Mesodermal cell (in vitro differentiated cells): ENCODE data around the gene HACL1.
"Not testable (repeated sequence)": the region's sequence is repeated elsewhere in the genome, so short reads cannot be mapped to it uniquely, and the experiment has no call there.

Experiments used
- H3K27ac ChIP-seq: 2 replicates; pipeline ENCODE4 v1.7.0; 2013; ENCODE audit warnings: mild to moderate bottlenecking, low read depth, low read length, moderate library complexity; ENCODE audit not compliant: severe bottlenecking
- H3K36me3 ChIP-seq: 2 replicates; pipeline ENCODE4 v1.7.1; 2013; ENCODE audit warnings: mild to moderate bottlenecking, low read length, moderate library complexity; ENCODE audit not compliant: control insufficient read depth, insufficient read depth
- H3K4me1 ChIP-seq: one replicate; pipeline ENCODE4 v1.7.1; 2013; ENCODE audit warnings: mild to moderate bottlenecking, low read length; ENCODE audit not compliant: insufficient read depth, control insufficient read depth, poor library complexity, severe bottlenecking
- H3K4me3 ChIP-seq: 2 replicates; pipeline ENCODE4 v1.7.0; 2013; ENCODE audit warnings: low read length, control low read depth, mild to moderate bottlenecking; ENCODE audit not compliant: insufficient read depth, poor library complexity, severe bottlenecking; ENCODE audit errors: extremely low read depth
- H3K9me3 ChIP-seq: 2 replicates; pipeline ENCODE4 v1.7.1; 2013; ENCODE audit warnings: mild to moderate bottlenecking, low read length, moderate library complexity; ENCODE audit not compliant: control insufficient read depth
- WGBS, 2 experiments: methylation state at CpG; one replicate each; pipeline ENCODE4 v1.1.5; 2013; ENCODE audit warnings: missing lambda C conversion rate in 2 of 2; ENCODE audit not compliant: insufficient coverage in 2 of 2; 5-methylcytosine and 5-hydroxymethylcytosine counted together

The HACL1 gene

DNA sequence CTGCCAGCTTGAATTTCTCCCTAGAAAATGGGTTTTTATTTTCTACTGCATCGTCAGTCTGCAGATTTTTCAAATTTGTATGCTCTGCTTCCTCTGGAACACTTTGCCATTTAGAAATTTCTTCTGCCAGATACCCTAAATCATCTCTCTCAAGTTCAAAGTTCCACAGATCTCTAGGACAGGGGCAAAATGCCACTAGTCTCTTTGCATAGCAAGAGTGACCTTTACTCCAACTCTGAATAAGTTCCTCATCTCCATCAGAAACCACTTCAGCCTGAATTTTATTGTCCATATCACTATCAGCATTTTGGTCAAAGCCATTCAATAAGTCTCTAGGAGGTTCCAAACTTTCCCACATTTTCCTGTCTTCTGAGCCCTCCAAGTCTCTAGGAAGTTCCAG lies 3.2 kb upstream of the HACL1 start:
- H3K4me3 ChIP-seq, H3K27ac ChIP-seq, H3K36me3 ChIP-seq, H3K4me1 ChIP-seq, H3K9me3 ChIP-seq: not testable (repeated sequence)
- 90 to 91% methylated on average over 1 of the region's 1 CpG for WGBS, 2 experiments

DNA sequence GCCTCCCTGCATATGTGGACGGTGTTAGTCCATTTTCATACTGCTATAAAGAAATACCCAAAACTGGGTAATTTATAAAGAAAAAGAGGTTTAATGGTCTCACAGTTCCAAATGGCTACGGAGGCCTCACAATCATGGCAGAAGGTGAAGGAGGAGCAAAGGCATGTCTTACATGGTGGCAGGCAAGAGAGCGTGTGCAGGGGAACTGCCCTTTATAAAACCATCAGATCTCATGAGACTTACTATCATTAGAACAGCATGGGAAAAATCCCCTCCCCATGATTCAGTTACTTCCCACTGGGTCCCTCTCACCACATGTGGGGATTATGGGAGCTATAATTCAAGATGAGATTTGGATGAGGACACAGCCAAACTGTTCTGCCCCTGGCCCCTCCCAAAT lies 1.4 kb upstream of the HACL1 start:
- Histone ChIP-seq H3K4me3 (peak overlapping the region; percentile 91), H3K36me3 (peaks cover 24% of the 10 kb centered on the region)
- H3K27ac ChIP-seq, H3K4me1 ChIP-seq, H3K9me3 ChIP-seq: not testable (repeated sequence)
- 80% methylated on average over 1 of the region's 3 CpGs; no CpG with 5 or more reads in 1 of the 2 experiments for WGBS, 2 experiments

- Histone ChIP-seq H3K36me3 (peaks cover 30% of the 10 kb centered on the region), H3K27ac (peak overlapping the region; percentile 90), H3K4me1 (peaks cover 5% of the 10 kb centered on the region), H3K4me3 (peak overlapping the region; percentile 91), H3K9me3 (no peaks in the 10 kb centered on the region)
- WGBS, 2 experiments, result 2 to 18% methylated on average over 5 to 6 of the region's 9 CpGs
Measured at GRCh38 chr3:15602146-15602536, 772 bp upstream of the HACL1 start.

GRCh38 chr3:15601046-15601398 lies 347 bp downstream of the HACL1 start:
- peak overlapping the region; percentile 91 for H3K4me3 ChIP-seq
- H3K4me1 ChIP-seq, result peaks cover 5% of the 10 kb centered on the region
- WGBS, 2 experiments, result 0 to 2% methylated on average over 10 to 19 of the region's 19 CpGs
- H3K9me3 ChIP-seq, result no peaks in the 10 kb centered on the region
- peaks cover 33% of the 10 kb centered on the region for H3K36me3 ChIP-seq
- H3K27ac ChIP-seq, result peak overlapping the region; percentile 90

GRCh38 chr3:15595955-15596354 lies 5.4 kb downstream of the HACL1 start:
- H3K36me3 ChIP-seq, result peaks cover 53% of the 10 kb centered on the region
- WGBS, 2 experiments, result no CpG with 5 or more reads among the region's 2 CpGs

DNA sequence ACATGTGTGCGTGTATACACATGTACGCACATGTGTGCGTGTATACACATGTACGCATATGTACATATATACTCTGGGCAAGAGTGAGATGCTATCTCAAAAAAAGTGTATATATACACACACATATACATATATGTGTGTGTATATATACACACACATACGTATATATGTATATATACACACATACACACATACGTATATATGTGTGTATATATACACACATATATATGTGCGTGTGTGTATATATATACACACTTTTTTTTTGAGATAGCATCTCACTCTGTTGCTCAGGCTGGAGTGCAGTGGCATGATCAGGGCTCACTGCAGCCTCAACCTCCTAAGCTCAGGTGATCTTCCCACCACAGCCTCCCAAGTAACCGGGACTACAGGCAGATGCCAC lies 8.4 kb downstream of the HACL1 start:
- Histone ChIP-seq H3K9me3 (no peaks in the 10 kb centered on the region), H3K4me1 (no peaks in the 10 kb centered on the region), H3K27ac (no peak overlapping the region), H3K36me3 (peaks cover 59% of the 10 kb centered on the region), H3K4me3 (no peak overlapping the region)
- WGBS, 2 experiments, result no CpG with 5 or more reads among the region's 8 CpGs

More at GRCh38 chr3:15595955-15596354, 5.4 kb downstream of the HACL1 start:
- Histone ChIP-seq H3K4me1 (peaks cover 5% of the 10 kb centered on the region), H3K4me3 (no peak overlapping the region), H3K9me3 (no peaks in the 10 kb centered on the region), H3K27ac (no peak overlapping the region)

GRCh38 chr3:15591928-15592327 lies 9.4 kb downstream of the HACL1 start:
- 100% methylated on average over 4 of the region's 21 CpGs; no CpG with 5 or more reads in 1 of the 2 experiments for WGBS, 2 experiments
- no peaks in the 10 kb centered on the region for H3K4me1 ChIP-seq
- no peak overlapping the region for H3K27ac ChIP-seq
- H3K9me3 ChIP-seq, result no peaks in the 10 kb centered on the region
- H3K4me3 ChIP-seq, result no peak overlapping the region
- peaks cover 51% of the 10 kb centered on the region for H3K36me3 ChIP-seq

GRCh38 chr3:15591242-15591641 lies 10.1 kb downstream of the HACL1 start:
- Histone ChIP-seq H3K27ac (no peak overlapping the region), H3K4me3 (no peak overlapping the region), H3K36me3 (peaks cover 51% of the 10 kb centered on the region), H3K4me1 (no peaks in the 10 kb centered on the region), H3K9me3 (no peaks in the 10 kb centered on the region)
- 100% methylated on average over 1 of the region's 3 CpGs for whole genome bisulfite sequencing, 2 experiments

DNA sequence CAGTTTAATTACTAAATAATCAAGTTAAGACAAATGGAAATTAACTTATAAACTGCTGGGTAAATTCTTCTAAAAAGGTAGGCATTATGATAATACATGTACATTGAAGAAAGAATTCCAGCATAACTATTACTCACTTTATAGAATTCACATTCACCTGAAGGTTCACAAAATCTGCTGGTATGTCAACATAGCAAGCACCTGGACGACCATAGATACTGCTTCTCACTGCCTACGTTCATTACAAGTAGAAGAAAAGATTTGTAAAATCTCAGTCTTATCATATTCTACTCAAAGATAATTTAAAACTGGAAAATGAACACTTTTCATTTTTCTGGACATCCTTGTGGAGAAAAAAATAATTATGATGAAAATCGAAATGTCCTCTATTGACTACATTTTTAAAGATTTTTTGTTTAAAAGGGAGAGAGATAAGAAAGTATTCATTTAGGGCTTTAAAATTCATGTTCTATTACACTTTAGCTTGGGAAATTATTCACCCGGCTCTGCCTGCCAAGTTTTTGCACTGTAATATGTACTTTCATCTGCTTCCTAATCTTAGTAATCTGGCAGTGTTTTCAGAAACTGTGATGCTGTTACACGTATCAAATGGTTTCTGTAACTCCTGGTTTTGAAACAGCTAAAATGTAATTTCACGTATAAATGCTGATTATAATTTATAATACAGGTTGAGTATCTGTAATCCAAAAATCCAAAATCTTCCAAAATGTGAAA lies 16.1 kb downstream of the HACL1 start:
- Histone ChIP-seq H3K36me3 (peaks cover 49% of the 10 kb centered on the region), H3K9me3 (no peaks in the 10 kb centered on the region), H3K4me1 (no peaks in the 10 kb centered on the region), H3K27ac (no peak overlapping the region), H3K4me3 (no peak overlapping the region)
- WGBS, 2 experiments, result 93% methylated on average over 2 of the region's 6 CpGs; no CpG with 5 or more reads in 1 of the 2 experiments

DNA sequence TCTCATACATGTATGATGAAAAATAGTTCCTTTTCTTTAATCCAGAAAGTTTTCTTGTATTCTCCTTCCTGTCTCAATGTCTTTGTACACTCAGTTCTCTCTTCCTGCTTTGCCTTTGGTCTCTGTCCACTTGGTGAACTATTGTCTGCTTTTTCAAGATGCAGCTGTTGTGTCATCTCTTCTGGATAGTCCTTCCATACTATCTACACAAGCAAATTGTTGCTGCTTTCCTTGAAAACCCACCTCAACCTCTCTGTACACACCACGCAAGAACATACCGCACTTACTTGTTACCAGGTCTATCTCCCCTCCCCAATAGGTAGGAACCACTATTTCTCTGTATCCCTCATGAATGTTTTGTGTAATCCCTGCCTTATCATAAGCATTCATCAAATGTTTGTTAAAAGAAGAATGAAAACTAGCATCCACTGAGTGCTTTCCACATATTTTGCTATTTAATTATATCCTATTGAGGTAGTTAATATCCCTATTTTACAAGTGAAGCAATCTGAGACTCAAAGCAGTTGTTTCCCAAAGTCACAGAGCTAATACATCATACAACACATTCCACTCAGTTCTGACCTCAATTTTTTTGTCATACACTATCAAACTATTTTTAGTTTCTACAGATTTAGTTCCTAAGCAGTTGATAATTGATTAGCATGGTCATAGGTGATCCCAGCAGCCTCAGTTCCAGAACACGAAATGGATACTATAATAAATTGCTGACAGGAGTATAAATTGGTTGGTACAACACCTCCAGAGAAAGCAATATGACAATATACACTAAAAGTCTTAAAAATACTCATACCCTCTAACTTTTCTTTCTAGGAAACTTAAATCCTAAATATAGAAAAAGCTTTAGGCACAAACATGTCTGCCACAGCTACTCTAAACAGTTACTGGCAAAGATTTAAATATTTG lies 19.6 kb downstream of the HACL1 start:
- Histone ChIP-seq H3K36me3 (peaks cover 35% of the 10 kb centered on the region), H3K4me3 (no peak overlapping the region), H3K27ac (no peak overlapping the region), H3K9me3 (no peaks in the 10 kb centered on the region), H3K4me1 (no peaks in the 10 kb centered on the region)
- WGBS, 2 experiments, result 94 to 100% methylated on average over 2 of the region's 3 CpGs

DNA sequence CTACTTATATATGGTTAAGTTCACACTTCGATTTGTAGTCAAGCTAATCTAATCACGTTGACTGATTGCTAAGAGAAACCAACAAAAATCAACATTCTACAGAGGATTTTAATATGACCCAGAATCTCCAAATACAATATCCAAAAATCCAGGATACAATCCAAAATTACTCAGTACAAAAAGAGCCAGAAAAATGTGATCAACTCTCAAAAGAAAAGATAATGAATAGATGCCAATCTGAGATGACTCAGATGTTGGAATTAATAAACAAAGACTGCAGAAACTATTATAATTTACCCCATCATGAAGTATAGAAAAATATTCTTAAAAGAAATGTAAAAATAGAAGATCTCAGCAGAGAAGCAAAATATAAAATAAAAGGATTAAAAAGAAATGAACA lies 22.3 kb downstream of the HACL1 start:
- peaks cover 26% of the 10 kb centered on the region for H3K36me3 ChIP-seq
- no peak overlapping the region for H3K27ac ChIP-seq
- 92 to 100% methylated on average over 1 to 2 of the region's 2 CpGs for WGBS, 2 experiments
- no peaks in the 10 kb centered on the region for H3K4me1 ChIP-seq
- no peaks in the 10 kb centered on the region for H3K9me3 ChIP-seq
- no peak overlapping the region for H3K4me3 ChIP-seq
